NCI-H2171 treated with DMSO at 0.1 percent for 48 hours (cell line): ENCODE results near the gene SYN1.

ENCODE experiments used
- DNase-seq: peaks from one replicate; lab custom pipeline; 2025; lab: John Stamatoyannopoulos, UW

SYN1 gene

GRCh38 chrX:47595716-47596251 lies 23.9 kb downstream of the SYN1 start:
- no peak for DNase-seq

- DNase-seq: no peak
Observed at GRCh38 chrX:47593522-47593921, 26.1 kb downstream of the SYN1 start.

- no peak for DNase-seq
Observed at GRCh38 chrX:47590984-47591383, 28.7 kb downstream of the SYN1 start.

GRCh38 chrX:47587906-47588735 lies 31.5 kb downstream of the SYN1 start:
- no peak for DNase-seq

DNA sequence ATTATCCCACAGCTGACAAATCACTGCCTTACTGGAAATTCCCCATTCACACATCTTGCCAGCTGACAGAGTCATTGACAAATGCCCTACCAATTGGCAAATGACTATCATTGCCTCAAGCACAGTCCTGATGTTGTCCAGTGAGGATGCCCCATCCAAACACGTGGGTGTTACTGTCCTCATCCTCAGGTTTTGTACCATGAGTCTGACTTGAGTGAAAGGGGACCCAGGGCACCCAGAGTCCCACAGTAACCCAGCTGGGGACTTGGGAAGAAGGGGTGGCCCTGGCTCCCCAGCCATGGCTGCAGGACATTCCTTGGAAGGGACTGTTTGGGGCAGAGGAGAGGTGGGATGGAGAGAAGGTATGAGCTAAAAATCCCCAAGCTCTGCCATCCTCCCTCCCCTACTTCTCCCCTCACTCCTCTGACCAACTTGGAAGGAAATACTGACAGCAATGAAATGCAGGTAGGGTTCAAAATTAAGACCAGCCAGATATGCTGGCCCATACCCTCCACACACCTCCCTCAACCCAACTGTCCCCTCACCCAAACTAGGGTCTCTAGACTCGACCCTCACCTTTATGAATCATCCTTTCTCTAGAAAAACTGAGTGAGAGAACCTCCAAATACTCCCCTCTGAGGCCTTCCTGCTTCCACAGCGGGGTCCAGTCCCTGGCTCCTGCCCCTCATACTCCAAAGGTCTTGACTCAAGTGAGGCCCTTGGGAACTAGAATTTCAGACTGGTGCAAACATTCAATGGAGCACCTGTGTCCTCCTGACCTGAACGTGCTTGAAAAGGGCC lies 32.4 kb downstream of the SYN1 start:
- no peak for DNase-seq

GRCh38 chrX:47586043-47586787 lies 33.4 kb downstream of the SYN1 start:
- no peak for DNase-seq

GRCh38 chrX:47585273-47585672 lies 34.4 kb downstream of the SYN1 start:
- no peak for DNase-seq

DNA sequence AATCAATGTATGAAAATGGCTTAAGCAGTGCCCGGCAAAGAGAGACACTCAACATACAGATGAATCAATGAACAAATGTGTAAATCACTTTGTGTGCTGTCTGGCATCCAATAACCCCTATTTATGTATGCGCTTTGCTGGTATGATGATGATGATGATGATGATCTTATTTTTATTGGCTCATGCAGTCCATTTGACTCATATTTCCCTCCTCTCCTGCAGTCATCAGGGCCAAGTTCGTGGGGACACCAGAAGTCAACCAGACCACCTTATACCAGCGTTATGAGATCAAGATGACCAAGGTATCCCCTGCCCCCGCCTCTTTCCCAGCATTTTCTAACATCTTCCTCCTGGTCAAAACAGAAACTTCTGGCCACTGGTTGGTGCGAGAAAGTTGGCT lies 34.9 kb downstream of the SYN1 start:
- no peak for DNase-seq

DNA sequence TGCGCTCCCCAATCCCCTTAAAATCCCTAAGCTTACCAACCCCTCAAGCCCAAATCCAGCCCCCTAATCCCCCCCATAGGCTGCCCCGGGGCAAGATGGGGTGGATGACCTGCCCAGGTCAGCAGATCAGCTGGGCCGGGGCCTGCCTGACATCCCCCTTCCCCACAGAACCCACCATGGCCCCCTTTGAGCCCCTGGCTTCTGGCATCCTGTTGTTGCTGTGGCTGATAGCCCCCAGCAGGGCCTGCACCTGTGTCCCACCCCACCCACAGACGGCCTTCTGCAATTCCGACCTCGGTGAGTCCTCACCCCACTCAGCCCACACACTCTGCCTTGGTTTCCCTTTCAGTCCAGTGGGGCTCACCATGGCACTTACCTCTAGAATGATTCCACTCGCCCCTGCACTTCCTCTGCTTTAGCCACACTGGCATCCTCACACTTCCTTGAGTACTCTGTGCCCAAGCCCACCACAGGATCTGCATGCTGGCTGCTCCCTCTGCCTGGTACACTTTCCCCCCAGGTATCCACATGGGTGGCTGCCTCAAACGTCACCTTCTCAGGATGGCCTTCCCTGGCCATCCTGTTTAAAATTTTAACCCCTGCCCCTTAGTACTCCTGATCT lies 36.3 kb downstream of the SYN1 start:
- no peak for DNase-seq

DNA sequence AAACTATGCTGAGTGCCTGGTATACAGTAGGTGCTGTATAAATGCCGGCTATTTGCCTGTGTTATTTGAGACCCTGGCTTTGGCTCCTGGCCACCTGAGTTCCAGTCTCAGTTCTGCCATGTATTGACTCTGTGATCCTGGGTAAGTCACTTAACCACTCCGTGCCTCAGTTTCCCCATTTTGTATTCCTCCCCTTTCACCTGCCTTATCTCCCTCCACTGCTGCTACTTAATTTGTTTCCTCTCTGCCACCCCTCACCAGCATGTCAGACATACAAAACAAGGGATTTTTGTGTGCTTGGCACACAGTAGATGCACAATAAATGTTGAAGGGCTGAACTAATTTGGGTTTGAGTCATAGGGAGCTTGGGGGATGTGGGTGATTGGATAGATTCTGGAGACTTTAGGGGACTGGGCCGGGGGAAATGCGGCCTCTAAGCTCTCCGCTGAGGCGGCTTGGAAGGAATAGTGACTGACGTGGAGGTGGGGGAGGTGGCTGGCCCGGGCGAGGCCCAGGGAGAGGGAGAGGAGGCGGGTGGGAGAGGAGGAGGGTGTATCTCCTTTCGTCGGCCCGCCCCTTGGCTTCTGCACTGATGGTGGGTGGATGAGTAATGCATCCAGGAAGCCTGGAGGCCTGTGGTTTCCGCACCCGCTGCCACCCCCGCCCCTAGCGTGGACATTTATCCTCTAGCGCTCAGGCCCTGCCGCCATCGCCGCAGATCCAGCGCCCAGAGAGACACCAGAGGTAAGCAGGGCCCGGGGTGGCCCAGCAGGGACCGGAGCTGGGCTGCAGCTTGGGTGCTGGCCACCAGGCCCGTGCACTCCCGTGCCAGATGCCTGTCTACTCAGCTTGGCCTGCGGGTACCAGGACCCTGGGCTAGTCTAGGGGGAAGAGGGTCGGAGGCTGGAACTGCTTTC lies 37.7 kb downstream of the SYN1 start, which contains the start of gene TIMP1:
Gene TIMP1 (plus strand): TSS at position 706 of the 917 bp plus-strand sequence. CDS start 980 bp downstream, outside the sequence.
- no peak for DNase-seq

DNA sequence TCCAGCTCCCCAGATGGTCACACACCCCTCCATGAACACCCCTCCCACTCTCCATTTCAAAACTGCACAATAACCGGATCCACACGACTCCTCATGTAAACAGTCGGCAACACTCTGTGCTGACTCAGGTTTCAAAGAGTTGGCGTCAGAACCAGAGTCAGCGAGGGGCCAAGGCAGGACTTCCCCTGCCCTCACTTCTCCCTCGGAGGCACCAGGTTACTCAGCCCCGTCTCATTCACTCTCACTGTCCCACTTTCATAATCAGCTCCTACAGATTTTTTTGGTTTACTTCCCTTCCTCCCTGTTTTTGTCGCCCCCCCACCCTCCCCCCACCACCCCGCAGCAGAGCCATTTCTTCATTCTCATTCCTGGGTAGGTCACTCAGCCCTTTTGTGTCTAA lies 40.1 kb downstream of the SYN1 start:
- DNase-seq: no peak

GRCh38 chrX:47578692-47579091 lies 41.0 kb downstream of the SYN1 start:
- no peak for DNase-seq

DNA sequence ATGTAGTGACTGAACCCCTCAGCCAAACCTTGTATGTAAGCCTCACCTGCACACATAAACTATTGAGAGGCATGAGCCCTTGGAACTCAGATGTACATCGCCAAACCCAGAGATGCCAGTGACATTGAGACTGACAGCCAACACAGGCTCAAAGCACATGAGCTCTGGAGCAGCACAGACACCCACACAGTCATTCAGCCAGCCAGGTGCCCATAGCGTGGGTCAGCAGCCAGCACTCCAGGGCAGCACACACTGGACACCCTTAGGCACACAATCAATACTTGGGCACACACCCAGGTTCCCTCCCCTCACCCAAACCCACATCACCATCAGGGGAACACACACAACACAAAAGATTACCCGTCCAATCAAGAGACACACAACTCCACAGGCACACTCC lies 41.8 kb downstream of the SYN1 start:
- DNase-seq: no peak

DNA sequence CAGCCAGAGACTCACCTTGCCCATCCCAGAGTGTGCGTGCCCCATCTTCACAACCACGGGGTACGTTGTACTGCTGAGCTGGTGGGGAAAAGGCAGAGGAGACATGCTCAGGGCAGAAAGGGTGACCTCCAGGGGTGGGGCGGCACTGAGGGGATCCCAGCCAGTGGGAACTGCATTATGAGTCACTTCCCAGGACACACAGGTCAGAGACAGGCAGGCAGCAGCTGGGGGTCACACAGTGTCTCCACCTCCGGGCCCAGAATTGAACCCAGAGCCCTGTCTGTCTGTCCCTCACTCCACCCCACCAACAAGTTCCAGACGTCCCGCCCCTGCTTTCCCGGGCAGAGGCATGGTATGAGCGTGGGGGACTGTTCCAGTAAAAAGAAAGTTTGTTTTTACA lies 42.2 kb downstream of the SYN1 start:
- DNase-seq: no peak

DNA sequence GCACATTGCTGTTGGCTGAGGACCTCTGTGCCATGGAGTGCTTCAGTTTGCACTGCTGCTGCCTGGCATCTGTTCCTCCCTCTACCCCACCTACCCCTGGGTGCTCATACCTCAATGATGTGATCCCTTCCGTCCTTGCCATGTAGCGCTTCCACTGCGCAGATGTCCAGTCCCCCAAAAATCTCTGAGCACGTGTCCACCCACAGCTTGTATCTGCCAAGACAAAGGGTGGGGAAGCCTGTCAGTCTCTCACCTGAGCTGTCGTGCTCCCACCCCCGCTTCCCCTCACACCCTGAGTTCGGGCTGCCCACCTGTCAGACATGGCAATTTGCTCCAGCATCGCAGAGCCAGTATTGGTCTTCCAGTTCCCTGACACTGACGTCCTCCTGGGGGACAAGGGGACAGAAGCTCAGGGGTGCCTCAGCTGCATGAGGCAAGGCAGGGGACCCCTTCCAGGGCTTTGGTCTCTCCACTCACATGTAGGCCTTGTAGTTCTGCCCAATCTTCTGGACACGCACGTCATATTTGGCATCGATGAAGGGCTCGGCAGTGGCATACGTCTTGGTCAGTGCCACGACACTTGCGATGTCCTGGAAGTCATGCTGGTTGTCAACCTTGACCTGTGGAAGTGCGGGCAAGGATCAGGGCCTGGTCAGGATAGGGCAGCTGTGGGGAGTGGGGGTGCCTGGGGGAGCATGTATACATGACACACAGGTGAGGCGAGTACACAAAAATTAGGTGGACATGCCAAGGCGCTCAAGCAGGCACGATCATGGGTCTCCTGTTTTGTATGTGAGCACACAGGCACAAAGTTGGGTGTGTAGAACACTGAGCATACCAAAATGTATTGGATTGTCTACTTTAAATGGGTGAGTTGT lies 43.4 kb downstream of the SYN1 start:
- DNase-seq: no peak

DNA sequence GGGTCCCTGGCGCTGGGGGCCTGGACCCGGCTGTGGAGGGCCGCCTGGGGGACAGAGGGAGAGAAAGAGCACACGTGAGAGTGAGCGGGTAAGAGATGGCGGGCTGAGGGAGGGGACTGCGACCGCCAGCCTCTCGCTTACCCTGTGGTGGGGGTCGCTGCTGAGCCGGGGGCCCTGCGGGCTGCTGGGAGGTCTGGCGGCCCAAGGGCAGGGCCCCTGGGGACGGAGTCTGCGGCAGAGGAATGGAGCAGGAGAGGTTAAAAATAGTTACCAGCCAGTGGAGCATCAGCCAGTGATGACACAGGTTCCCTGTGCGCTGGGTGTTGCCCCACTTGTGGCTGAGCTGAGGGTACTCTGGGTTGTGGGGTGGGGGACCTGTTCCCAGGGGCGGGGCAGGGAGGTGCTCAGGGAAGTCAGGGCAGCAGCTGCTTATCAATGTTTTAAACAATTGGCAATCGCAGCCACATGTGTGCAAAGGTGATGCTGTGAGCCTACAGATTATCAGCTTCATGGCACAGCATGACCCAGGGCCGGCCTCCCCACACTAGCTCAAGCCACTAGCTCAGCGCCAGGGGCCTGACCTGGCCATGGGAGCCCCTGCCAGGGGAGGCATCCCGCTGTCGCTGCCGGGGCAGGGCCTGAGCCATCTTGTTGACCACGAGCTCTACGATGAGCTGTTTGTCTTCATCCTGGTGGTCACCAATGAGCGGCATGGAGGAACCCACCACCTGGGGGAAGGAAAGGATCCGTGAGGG lies 44.9 kb downstream of the SYN1 start:
- DNase-seq: no peak

DNA sequence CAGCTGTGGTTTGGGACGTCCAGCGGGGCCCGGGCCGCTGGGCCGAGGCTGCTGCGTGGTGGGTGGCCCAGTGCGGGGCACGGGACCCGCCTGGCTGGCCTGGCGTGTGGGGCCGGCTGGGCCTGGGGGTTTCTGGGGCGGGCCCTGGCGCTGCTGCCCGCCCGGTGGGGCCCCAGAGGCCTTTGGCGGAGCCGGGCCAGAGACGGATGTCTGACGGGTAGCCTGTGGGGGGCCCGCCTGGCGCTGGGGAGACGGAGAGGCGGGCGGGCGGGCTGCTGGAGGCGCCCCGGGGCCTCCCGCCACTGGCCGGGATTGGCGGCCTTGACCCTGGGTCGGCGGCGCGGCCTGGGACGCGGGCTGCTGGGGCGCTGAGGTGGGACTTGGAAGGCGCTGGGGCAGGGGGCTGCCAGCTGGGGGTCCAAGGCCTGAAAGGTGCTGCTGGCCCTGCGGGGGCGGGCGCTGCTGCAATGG lies 45.5 kb downstream of the SYN1 start:
- no peak for DNase-seq

DNA sequence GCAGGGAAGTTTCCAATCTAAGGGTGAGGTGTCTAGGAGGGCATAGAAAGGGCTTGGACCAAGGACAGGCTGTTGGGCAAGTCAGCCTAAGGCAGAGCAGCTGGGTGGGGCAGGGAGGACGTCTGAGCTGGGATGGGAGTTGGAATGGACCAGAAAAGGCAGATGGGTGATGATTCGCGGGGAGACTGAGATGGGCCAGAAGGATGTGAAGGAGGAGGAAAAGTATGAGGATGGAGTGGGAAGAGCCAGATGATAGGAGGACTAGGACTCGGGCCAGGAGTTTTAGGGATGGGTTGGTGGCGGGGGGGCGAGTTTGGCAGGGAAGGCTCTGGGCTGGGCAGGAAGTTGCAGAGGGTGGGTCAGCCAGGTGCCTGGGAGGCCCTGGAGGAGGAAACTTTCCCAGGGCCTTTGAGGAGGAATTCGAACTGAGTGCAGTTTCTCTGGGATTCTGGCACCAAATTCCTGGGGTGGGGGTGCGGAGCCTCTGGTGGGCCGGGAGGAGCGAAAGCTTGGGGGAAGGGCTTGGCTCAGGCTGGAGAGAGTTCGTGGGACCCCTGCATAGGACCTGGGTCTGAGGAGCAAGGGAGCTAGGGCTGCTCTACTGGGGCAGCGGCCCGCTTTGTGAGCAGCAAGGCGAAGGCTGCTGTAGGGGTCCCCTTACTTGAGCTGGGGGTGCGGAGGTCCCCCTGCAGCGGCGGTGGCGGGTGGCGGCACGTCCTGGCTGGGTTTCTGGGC lies 46.1 kb downstream of the SYN1 start:
- DNase-seq: no peak
